C4-2B (cell line): ENCODE data around the gene FOXD4L6.
"Not testable (repeated sequence)": the region's sequence is repeated elsewhere in the genome, so short reads cannot be mapped to it uniquely, and the experiment has no call there.

Experiments used
- CTCF ChIP-seq: fragments of 450-650 bp; conservative IDR thresholded peaks from 2 replicates; pipeline ENCODE4 v1.5.1; 2017; ENCODE audit warnings: mild to moderate bottlenecking
- ZFX ChIP-seq: fragments of 450-650 bp; IDR thresholded peaks from 2 replicates; pipeline ENCODE4 v1.6.1; 2017

DNA sequence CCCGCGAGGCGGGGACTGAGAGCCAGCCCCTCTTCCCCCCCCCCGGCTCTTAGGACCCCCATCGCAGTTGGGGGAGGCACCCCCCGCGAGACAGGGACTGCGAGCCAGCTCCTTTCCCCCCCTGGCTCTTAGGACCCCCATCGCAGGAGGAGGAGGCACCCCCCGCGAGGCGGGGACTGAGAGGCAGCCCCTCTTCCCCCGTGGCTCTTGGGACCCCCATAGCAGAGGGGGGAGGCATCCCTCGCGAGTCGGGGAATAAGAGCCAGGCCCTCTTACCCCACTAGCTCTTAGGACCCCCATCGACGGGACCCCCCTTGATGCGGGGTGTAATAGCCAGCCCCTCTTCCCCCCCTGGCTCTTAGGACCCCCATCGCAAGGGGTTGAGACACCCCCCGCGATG lies 19.7 kb downstream of the FOXD4L6 start:
- TF ChIP-seq CTCF, ZFX: not testable (repeated sequence)
